HG03045 (cell line): ENCODE measurements around the gene FOXN3.

Experiments
- ATAC-seq: cut with Tn5 transposase; IDR thresholded peaks from one replicate; pipeline ENCODE4 v1.9.1; 2021; ENCODE audit warnings: mild to moderate bottlenecking, moderate library complexity; ENCODE audit not compliant: unreplicated experiment

FOXN3 gene

GRCh38 chr14:89417091-89417464, at the start of gene FOXN3:
Gene FOXN3 (minus strand): TSS chr14:89417233. CDS start chr14:89412476, 4,757 bp downstream.
- peak; percentile 47 for ATAC-seq

DNA sequence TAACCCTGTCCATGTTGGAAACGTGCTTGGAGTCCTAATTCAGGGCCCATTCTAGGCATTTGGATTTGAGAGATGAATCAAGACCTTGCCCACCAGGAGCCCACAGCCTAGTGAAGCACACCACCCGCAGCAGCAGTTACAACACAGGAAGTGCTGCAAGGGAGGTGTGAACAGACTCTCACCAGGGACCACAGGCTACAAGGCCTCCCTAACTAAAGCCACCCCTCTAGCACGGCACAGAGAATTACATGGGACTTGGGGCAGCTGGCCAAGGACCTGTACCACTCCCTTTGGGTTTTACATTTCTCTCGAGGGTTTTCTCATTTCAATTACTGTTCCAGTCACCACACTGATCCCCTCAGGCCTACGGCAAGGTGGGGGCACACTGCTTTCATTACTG, 49.5 kb upstream of the FOXN3 start:
- no peak for ATAC-seq

- ATAC-seq: no peak
These were observed 48.8 kb upstream of the FOXN3 start for GRCh38 chr14:89465876-89466275.

DNA sequence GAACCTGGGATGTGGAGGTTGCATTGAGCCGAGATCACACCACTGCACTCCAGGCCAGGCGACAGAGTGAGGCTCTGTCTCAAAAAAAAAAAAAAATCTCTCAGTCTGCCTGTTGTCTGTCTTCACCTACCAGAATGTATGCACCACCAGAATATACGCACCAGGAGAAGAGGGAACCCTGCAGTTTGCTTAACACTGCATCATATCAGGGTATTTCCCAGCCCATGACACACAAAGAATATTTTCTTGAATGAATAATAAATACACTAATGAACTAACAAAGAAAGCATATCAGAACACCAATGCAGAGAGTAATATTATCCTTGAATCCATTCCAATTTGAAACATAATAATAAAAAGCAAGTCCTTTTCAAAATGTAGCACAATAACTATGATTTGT, 44.2 kb upstream of the FOXN3 start:
- no peak for ATAC-seq

GRCh38 chr14:89458713-89459420, 41.8 kb upstream of the FOXN3 start:
- no peak for ATAC-seq

DNA sequence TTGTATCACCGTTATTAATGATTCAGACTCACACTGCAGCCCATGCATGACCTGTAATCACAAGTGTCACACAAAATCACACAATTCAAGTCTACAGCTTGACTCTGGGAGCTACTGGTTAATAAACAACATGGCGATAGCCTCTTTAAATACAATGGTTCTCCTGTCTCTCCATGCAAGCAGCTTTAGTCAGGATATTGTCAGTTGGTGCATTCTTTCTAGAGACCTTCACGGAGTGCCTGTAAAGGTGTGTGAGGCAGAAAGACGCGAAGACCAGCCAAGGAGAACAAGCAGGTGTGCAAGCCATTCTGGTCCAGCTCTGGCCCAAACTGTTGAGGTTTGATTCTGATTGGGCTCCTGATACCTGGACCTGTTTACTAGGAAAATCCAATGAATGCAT, 40.0 kb upstream of the FOXN3 start:
- no peak for ATAC-seq

- ATAC-seq: no peak
These were observed 38.4 kb upstream of the FOXN3 start for GRCh38 chr14:89455412-89455811.

- ATAC-seq: no peak
These were observed 38.0 kb upstream of the FOXN3 start for GRCh38 chr14:89454996-89455395.

DNA sequence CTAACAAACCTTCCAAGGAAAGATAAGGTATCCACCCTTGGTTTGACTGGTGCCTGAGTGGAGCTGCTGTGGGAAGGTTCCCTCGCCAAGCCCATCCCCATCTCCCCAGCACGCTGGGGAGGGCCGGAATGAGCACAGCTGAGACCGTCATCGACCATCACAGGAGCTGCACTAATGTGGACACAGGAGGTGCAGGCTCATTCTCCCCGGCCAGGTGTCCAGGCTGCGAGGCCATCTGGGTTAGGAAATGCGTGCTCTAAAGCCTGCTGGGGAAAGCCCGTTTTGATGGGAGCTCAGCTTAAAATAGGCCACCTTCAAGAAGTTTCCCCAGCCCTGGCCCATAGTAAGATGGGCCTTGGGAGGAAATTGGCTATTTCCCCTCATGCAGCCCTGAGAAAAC, 35.2 kb upstream of the FOXN3 start:
- no peak for ATAC-seq

GRCh38 chr14:89451229-89451628, 34.2 kb upstream of the FOXN3 start:
- ATAC-seq: no peak

GRCh38 chr14:89447182-89447944, 30.3 kb upstream of the FOXN3 start:
- ATAC-seq: no peak

DNA sequence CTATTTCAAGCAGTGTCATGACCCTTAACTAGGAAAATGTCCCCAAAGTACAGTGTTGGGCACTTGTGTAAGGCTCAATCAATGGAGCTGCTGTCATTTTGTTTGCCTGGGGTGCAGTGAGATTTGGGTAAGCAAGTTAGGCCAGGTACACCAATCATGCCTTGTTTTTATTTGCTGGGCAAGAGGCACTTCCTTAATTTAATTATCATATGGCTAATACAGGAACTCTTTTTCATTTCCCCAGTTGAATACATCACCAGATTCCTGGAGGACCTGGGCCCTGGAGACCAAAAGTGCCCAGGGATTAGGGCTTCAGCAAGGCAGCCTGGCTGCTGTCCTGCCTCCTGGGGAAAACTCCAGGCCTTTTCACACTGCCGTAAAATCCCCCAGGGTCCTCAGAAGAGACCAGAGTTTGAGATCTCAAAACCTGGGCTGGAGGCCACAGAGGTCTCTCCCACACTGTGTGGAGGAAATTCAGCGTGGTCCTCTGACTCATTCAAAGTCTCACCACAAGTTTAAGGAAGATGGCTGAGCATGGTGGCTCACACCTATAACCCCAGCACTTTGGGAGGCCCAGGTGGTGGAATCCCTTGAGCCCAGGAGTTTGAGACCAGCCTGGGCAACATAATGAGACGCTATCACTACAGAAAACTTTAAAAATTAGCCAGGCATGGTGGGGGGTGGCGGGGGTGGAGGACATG, 28.4 kb upstream of the FOXN3 start:
- peak; percentile 45 for ATAC-seq

GRCh38 chr14:89444516-89445125, 27.6 kb upstream of the FOXN3 start:
- no peak for ATAC-seq

DNA sequence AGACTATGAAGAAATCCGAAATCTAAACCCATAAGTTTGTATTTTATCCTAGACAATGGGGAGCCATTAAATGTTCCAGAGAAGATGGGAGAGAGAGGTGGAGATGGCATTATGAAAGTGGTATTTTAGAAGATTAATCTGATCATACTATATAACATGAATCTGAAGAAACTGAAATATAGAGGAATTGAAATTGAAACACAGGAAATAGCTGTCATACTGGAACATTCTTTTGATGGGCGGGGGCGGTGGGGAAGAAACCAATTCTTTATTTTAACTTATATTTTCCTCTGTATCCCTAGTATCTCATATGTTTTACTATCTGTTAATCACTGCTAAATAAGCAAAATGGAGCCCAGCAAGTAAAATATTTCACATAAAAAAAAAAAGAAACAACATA, 27.0 kb upstream of the FOXN3 start:
- no peak for ATAC-seq

GRCh38 chr14:89443042-89443629, 26.1 kb upstream of the FOXN3 start:
- ATAC-seq: no peak

DNA sequence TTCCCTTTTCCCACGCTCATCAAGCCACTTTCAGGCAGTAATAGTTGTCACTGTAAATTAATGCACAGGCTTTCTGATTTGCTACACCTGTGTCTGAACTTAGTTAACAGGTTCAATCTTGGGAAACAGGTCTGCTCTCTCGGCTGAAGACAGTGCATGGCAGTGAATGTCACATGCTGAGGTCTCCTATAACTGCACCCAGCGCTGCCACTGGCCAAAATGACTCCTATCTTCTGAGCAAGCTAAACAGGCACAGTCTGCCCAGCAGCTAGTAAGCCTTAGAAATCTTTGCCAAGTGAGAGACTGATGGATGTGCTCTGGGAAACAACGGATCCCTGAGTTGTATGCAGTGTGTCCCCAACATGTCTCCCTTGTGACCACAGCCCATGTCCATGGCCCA, 25.2 kb upstream of the FOXN3 start:
- no peak for ATAC-seq

- ATAC-seq: no peak
These were observed 24.2 kb upstream of the FOXN3 start for GRCh38 chr14:89440986-89441909.

GRCh38 chr14:89435892-89436656, 19.0 kb upstream of the FOXN3 start:
- no peak for ATAC-seq

- ATAC-seq: no peak
These were observed 18.5 kb upstream of the FOXN3 start for GRCh38 chr14:89435492-89435891.
